OCI-LY1 (cell line): ENCODE data around the gene IYD.

Experiments
- H2AFZ ChIP-seq: fragments of 200-600 bp; sonication (generic), shearing (Covaris generic); 2 replicates; pipeline ENCODE4 v1.6.0; 2014; ENCODE audit warnings: antibody characterized with exemption, mild to moderate bottlenecking, low read length
- H3F3A ChIP-seq: fragments of 200-600 bp; sonication (generic), shearing (Covaris generic); 2 replicates; pipeline ENCODE4 v1.6.0; 2014; ENCODE audit warnings: mild to moderate bottlenecking, antibody characterized with exemption, low read length, moderate library complexity; ENCODE audit not compliant: insufficient read depth
- H3K27ac ChIP-seq: fragments of 200-600 bp; sonication (generic); 2 replicates; pipeline ENCODE4 v1.5.1; 2014; ENCODE audit warnings: low read length, mixed run types, mild to moderate bottlenecking, low read depth; ENCODE audit not compliant: poor library complexity, severe bottlenecking
- H3K27me3 ChIP-seq: fragments of 200-600 bp; sonication (generic); 2 replicates; pipeline ENCODE4 v1.6.0; 2014; ENCODE audit warnings: antibody characterized with exemption, mild to moderate bottlenecking, low read length, moderate library complexity; ENCODE audit not compliant: insufficient read depth
- H3K36me3 ChIP-seq: fragments of 200-600 bp; sonication (generic); 2 replicates; pipeline ENCODE4 v1.6.1; 2014; ENCODE audit warnings: mild to moderate bottlenecking, antibody characterized with exemption, low read length, moderate library complexity, mixed read lengths; ENCODE audit not compliant: insufficient read depth
- H3K4me1 ChIP-seq: fragments of 200-600 bp; sonication (generic); 2 replicates; pipeline ENCODE4 v1.5.1; 2014; ENCODE audit warnings: mild to moderate bottlenecking, low read length, moderate library complexity; ENCODE audit not compliant: insufficient read depth, severe bottlenecking
- H3K4me2 ChIP-seq: fragments of 200-600 bp; sonication (generic), shearing (Covaris generic); 2 replicates; pipeline ENCODE4 v1.6.1; 2014; ENCODE audit warnings: low read length
- H3K4me3 ChIP-seq: fragments of 200-600 bp; sonication (generic); 2 replicates; pipeline ENCODE4 v1.5.1; 2014; ENCODE audit warnings: low read length, low read depth, mild to moderate bottlenecking, mixed read lengths; ENCODE audit not compliant: poor library complexity, severe bottlenecking
- H3K79me2 ChIP-seq: fragments of 200-600 bp; shearing (Covaris generic); 2 replicates; pipeline ENCODE4 v1.6.1; 2016; ENCODE audit warnings: mixed run types, low read length, mixed read lengths; ENCODE audit not compliant: insufficient read depth
- H3K9ac ChIP-seq: fragments of 200-600 bp; sonication (generic), shearing (Covaris generic); 2 replicates; pipeline ENCODE4 v1.6.1; 2014; ENCODE audit warnings: mild to moderate bottlenecking, low read length, mixed read lengths
- H3K9me2 ChIP-seq: fragments of 200-600 bp; sonication (generic), shearing (Covaris generic); 2 replicates; pipeline ENCODE4 v1.6.1; 2014; ENCODE audit warnings: low read depth, mild to moderate bottlenecking, low read length, mixed read lengths
- H3K9me3 ChIP-seq: fragments of 200-600 bp; shearing (Covaris generic); 2 replicates; pipeline ENCODE4 v1.6.1; 2014; ENCODE audit warnings: low read length, mixed read lengths
- H4K20me1 ChIP-seq: fragments of 200-600 bp; sonication (generic), shearing (Covaris generic); 2 replicates; pipeline ENCODE4 v1.6.0; 2016; ENCODE audit warnings: mild to moderate bottlenecking, low read length; ENCODE audit not compliant: insufficient read depth
- CTCF ChIP-seq: fragments of 200-600 bp; sonication (generic), shearing (Covaris generic); IDR thresholded peaks from 2 replicates; pipeline ENCODE4 v1.5.1; 2017; ENCODE audit warnings: mild to moderate bottlenecking, antibody characterized with exemption, low read length, moderate library complexity, mixed read lengths
- EZH2 ChIP-seq: fragments of 200-600 bp; sonication (generic), shearing (Covaris generic); IDR thresholded peaks from 2 replicates; pipeline ENCODE4 v1.8.0; 2017; ENCODE audit warnings: borderline replicate concordance, mixed run types, mild to moderate bottlenecking, antibody characterized with exemption, low read length, moderate library complexity, mixed read lengths

The IYD gene

GRCh38 chr6:150322466-150322871 is 46.3 kb upstream of the IYD start:
- Histone ChIP-seq H3K36me3 (no peaks in the 10 kb centered on the region), H3K9ac (no peak overlapping the region), H3F3A (no peaks in the 10 kb centered on the region), H3K79me2 (no peaks in the 10 kb centered on the region), H3K9me2 (no peaks in the 10 kb centered on the region), H2AFZ (no peak overlapping the region), H3K4me2 (no peak overlapping the region), H4K20me1 (no peaks in the 10 kb centered on the region), H3K27me3 (no peaks in the 10 kb centered on the region), H3K4me3 (no peak overlapping the region), H3K9me3 (no peaks in the 10 kb centered on the region), H3K4me1 (no peaks in the 10 kb centered on the region), H3K27ac (no peak overlapping the region)
- TF ChIP-seq CTCF = no peak
- no peak for TF ChIP-seq EZH2

GRCh38 chr6:150323205-150323604 is 45.6 kb upstream of the IYD start:
- Histone ChIP-seq H3K4me2 (no peak overlapping the region), H3K9me3 (no peaks in the 10 kb centered on the region), H3F3A (no peaks in the 10 kb centered on the region)

GRCh38 chr6:150324044-150324443 is 44.8 kb upstream of the IYD start:
- H3F3A ChIP-seq = no peaks in the 10 kb centered on the region
- H3K9ac ChIP-seq = no peak overlapping the region
- H3K27ac ChIP-seq = no peak overlapping the region
- no peak overlapping the region for H3K4me3 ChIP-seq
- no peaks in the 10 kb centered on the region for H3K9me3 ChIP-seq
- no peaks in the 10 kb centered on the region for H3K36me3 ChIP-seq
- no peaks in the 10 kb centered on the region for H3K79me2 ChIP-seq
- no peaks in the 10 kb centered on the region for H3K4me1 ChIP-seq
- no peak overlapping the region for H2AFZ ChIP-seq
- H3K9me2 ChIP-seq = no peaks in the 10 kb centered on the region
- no peaks in the 10 kb centered on the region for H3K27me3 ChIP-seq
- TF ChIP-seq EZH2 (no peak), CTCF (no peak)
- no peak overlapping the region for H3K4me2 ChIP-seq
- H4K20me1 ChIP-seq = no peaks in the 10 kb centered on the region

More at GRCh38 chr6:150323205-150323604, 45.6 kb upstream of the IYD start:
- TF ChIP-seq EZH2 (no peak), CTCF (no peak)
- Histone ChIP-seq H3K79me2 (no peaks in the 10 kb centered on the region), H4K20me1 (no peaks in the 10 kb centered on the region), H3K9me2 (no peaks in the 10 kb centered on the region), H2AFZ (no peak overlapping the region), H3K9ac (no peak overlapping the region), H3K27ac (no peak overlapping the region), H3K36me3 (no peaks in the 10 kb centered on the region), H3K4me3 (no peak overlapping the region), H3K4me1 (no peaks in the 10 kb centered on the region), H3K27me3 (no peaks in the 10 kb centered on the region)
